Measurements from ENCODE around the gene TBL2.

TBL2 gene, protein sequence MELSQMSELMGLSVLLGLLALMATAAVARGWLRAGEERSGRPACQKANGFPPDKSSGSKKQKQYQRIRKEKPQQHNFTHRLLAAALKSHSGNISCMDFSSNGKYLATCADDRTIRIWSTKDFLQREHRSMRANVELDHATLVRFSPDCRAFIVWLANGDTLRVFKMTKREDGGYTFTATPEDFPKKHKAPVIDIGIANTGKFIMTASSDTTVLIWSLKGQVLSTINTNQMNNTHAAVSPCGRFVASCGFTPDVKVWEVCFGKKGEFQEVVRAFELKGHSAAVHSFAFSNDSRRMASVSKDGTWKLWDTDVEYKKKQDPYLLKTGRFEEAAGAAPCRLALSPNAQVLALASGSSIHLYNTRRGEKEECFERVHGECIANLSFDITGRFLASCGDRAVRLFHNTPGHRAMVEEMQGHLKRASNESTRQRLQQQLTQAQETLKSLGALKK

GRCh38 chr7:73578342-73579128, at the start of gene TBL2:
Gene TBL2 (minus strand): TSS chr7:73578579. CDS start chr7:73578549, 30 bp downstream.
- TF ChIP-seq, protein P1, sequence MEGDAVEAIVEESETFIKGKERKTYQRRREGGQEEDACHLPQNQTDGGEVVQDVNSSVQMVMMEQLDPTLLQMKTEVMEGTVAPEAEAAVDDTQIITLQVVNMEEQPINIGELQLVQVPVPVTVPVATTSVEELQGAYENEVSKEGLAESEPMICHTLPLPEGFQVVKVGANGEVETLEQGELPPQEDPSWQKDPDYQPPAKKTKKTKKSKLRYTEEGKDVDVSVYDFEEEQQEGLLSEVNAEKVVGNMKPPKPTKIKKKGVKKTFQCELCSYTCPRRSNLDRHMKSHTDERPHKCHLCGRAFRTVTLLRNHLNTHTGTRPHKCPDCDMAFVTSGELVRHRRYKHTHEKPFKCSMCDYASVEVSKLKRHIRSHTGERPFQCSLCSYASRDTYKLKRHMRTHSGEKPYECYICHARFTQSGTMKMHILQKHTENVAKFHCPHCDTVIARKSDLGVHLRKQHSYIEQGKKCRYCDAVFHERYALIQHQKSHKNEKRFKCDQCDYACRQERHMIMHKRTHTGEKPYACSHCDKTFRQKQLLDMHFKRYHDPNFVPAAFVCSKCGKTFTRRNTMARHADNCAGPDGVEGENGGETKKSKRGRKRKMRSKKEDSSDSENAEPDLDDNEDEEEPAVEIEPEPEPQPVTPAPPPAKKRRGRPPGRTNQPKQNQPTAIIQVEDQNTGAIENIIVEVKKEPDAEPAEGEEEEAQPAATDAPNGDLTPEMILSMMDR (IDR thresholded peaks at IDR 0.05) = no peak

GRCh38 chr7:73626814-73627213, 48.4 kb upstream of the TBL2 start:
- TF ChIP-seq, protein P1 (IDR thresholded peaks at IDR 0.05) = no peak

- TF ChIP-seq, protein P1 (IDR thresholded peaks at IDR 0.05) = no peak
Measured at GRCh38 chr7:73625276-73625675, 46.9 kb upstream of the TBL2 start.

- TF ChIP-seq, protein P1 (IDR thresholded peaks at IDR 0.05) = no peak
Measured at GRCh38 chr7:73624669-73625001, 46.3 kb upstream of the TBL2 start.

GRCh38 chr7:73623798-73624668, 45.7 kb upstream of the TBL2 start, which contains the start of gene MLXIPL:
Gene MLXIPL (minus strand): TSS chr7:73624522. CDS start chr7:73624492, 30 bp downstream.
- TF ChIP-seq, protein P1 (IDR thresholded peaks at IDR 0.05) = no peak

DNA sequence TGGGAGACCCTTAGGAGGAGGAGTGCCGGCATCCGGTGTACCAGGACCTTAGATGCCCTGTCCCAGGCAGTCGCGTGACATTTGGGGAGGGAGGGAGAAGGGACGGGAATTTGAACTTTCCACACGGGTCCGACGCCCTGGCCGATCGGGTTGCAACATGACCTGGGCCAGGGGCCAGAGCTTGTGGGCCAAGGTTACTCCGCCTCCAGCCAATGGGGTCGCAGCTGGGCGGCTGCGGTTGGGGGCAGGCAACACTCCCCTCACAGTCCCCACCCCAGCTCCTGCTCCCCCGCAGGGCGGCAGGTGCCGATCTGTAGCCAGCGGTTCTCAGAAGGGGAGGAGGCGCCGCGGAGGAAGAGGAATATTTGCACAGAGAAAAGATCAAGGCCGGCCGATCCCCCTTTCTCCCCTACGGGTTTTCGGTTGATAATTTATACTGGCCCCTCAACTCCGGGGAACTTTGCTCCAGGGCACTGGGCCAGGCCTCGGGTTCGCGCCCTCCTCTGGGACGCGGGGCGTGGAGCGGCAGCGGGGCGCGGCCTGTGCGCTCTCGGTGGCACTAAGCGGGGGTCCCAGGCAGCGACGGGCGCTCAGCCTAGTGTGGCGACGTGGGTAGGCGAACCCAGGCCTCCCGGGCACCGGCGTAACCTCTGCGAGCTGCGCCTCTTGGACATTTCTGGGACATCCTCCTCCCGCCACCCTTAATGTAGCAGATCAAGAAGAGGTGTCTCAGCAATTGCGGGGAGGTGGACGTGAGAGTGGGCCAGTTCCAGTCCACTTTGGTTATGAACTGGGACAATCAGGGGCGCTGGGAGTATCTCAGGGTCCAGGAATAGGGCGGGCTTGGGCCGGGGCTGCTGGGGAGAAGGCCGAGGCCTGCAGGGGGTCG, 44.8 kb upstream of the TBL2 start:
- TF ChIP-seq, protein P1 (IDR thresholded peaks at IDR 0.05) = no peak

Data from LNCAP (cell line).